ENCODE results near the gene GRM7. TPM values are rescaled to one million over a fixed set of nuclear protein-coding genes. Genes with fewer than 3 reads are reported as not detected.

GRM7 gene
- total RNA-seq, 1 donor from 2014 or later: not detected

GRCh38 chr3:6867269-6867668 lies 6.4 kb downstream of the GRM7 start:
- no peak overlapping the region for H3K4me3 ChIP-seq (ENCODE audit: low read depth, low read length)
- no peak for FAIRE-seq
- no peak for DNase-seq (ENCODE audit: low read depth)
- H3K36me3 ChIP-seq (ENCODE audit: control insufficient read depth, insufficient read depth, low read length): no peaks in the 10 kb centered on the region
- peaks cover 4% of the 10 kb centered on the region for H3K27me3 ChIP-seq (ENCODE audit: control insufficient read depth, insufficient read depth, low read length)
- no peak for TF ChIP-seq CTCF (IDR thresholded peaks at IDR 0.05; ENCODE audit: insufficient read depth, low read length, severe bottlenecking)

- DNase-seq (ENCODE audit: low read depth): no peak
- H3K27me3 ChIP-seq (ENCODE audit: control insufficient read depth, insufficient read depth, low read length): no peaks in the 10 kb centered on the region
- no peaks in the 10 kb centered on the region for H3K36me3 ChIP-seq (ENCODE audit: control insufficient read depth, insufficient read depth, low read length)
- no peak for TF ChIP-seq CTCF (IDR thresholded peaks at IDR 0.05; ENCODE audit: insufficient read depth, low read length, severe bottlenecking)
- FAIRE-seq: no peak
- H3K4me3 ChIP-seq (ENCODE audit: low read depth, low read length): no peak overlapping the region
Measured at GRCh38 chr3:6878731-6879130, 17.8 kb downstream of the GRM7 start.

GRCh38 chr3:6912240-6912639 lies 51.3 kb downstream of the GRM7 start:
- no peak for DNase-seq (ENCODE audit: low read depth)
- no peak for FAIRE-seq
- Histone ChIP-seq H3K36me3 (ENCODE audit: control insufficient read depth, insufficient read depth, low read length) (no peaks in the 10 kb centered on the region), H3K4me3 (ENCODE audit: low read depth, low read length) (no peak overlapping the region), H3K27me3 (ENCODE audit: control insufficient read depth, insufficient read depth, low read length) (no peaks in the 10 kb centered on the region)
- no peak for TF ChIP-seq CTCF (IDR thresholded peaks at IDR 0.05; ENCODE audit: insufficient read depth, low read length, severe bottlenecking)

GRCh38 chr3:6915898-6916297 lies 55.0 kb downstream of the GRM7 start:
- DNase-seq (ENCODE audit: low read depth) (no peak), FAIRE-seq (no peak)
- Histone ChIP-seq H3K36me3 (ENCODE audit: control insufficient read depth, insufficient read depth, low read length) (no peaks in the 10 kb centered on the region), H3K4me3 (ENCODE audit: low read depth, low read length) (no peak overlapping the region), H3K27me3 (ENCODE audit: control insufficient read depth, insufficient read depth, low read length) (no peaks in the 10 kb centered on the region)
- no peak for TF ChIP-seq CTCF (IDR thresholded peaks at IDR 0.05; ENCODE audit: insufficient read depth, low read length, severe bottlenecking)

- no peak for DNase-seq (ENCODE audit: low read depth)
- Histone ChIP-seq H3K27me3 (ENCODE audit: control insufficient read depth, insufficient read depth, low read length) (no peaks in the 10 kb centered on the region), H3K4me3 (ENCODE audit: low read depth, low read length) (no peak overlapping the region), H3K36me3 (ENCODE audit: control insufficient read depth, insufficient read depth, low read length) (no peaks in the 10 kb centered on the region)
- no peak for FAIRE-seq
- TF ChIP-seq CTCF (IDR thresholded peaks at IDR 0.05; ENCODE audit: insufficient read depth, low read length, severe bottlenecking): no peak
Measured at GRCh38 chr3:6921066-6921465, 60.2 kb downstream of the GRM7 start.

GRCh38 chr3:6921876-6922275 lies 61.0 kb downstream of the GRM7 start:
- no peak for TF ChIP-seq CTCF (IDR thresholded peaks at IDR 0.05; ENCODE audit: insufficient read depth, low read length, severe bottlenecking)
- Histone ChIP-seq H3K27me3 (ENCODE audit: control insufficient read depth, insufficient read depth, low read length) (no peaks in the 10 kb centered on the region), H3K36me3 (ENCODE audit: control insufficient read depth, insufficient read depth, low read length) (no peaks in the 10 kb centered on the region), H3K4me3 (ENCODE audit: low read depth, low read length) (no peak overlapping the region)
- no peak for DNase-seq (ENCODE audit: low read depth)
- FAIRE-seq: no peak

All from bronchial epithelial cell (primary cell).